Psoas muscle (tissue), 8 donors: ENCODE results near the gene NAV2. TPM values are rescaled to one million over a fixed set of nuclear protein-coding genes. Genes with fewer than 3 reads are reported as not detected.

ENCODE experiments used
- ATAC-seq, 4 donors: fragments of 200-7000 bp; cut with Tn5 transposase; one replicate each; pipeline ENCODE4 v1.9.1; 2020; ENCODE audit warnings: moderate library complexity in 3 of 4, mild to moderate bottlenecking in 2 of 4
- DNase-seq, 2 donors: peaks; one replicate each; pipeline ENCODE4 v3.0.0-alpha.2; 2020
- H3K27ac ChIP-seq: fragments of 200-600 bp; one replicate; pipeline ENCODE4 v1.8.0; 2022
- H3K27me3 ChIP-seq, 3 donors: fragments of 200-600 bp in 1 of 3; one replicate each; pipeline versions ENCODE4 v1.6.1 to v1.8.0; 2013 to 2022; ENCODE audit warnings: low read length in 2 of 3, mild to moderate bottlenecking in 2 of 3, moderate library complexity in 1 of 3; ENCODE audit not compliant: insufficient read depth in 3 of 3
- H3K36me3 ChIP-seq, 2 donors: fragments of 200-600 bp in 1 of 2; one replicate each; pipeline versions ENCODE4 v1.6.1 to v1.8.0; 2013 to 2022; ENCODE audit warnings: low read depth in 1 of 2, mild to moderate bottlenecking in 1 of 2, moderate library complexity in 1 of 2; ENCODE audit not compliant: insufficient read depth in 1 of 2
- H3K4me1 ChIP-seq: fragments of 200-600 bp; one replicate; pipeline ENCODE4 v1.8.0; 2022
- H3K4me3 ChIP-seq: fragments of 200-600 bp; one replicate; pipeline ENCODE4 v1.8.0; 2022; ENCODE audit warnings: mild to moderate bottlenecking
- H3K9me3 ChIP-seq: fragments of 200-600 bp; one replicate; pipeline ENCODE4 v1.8.0; 2022
- CTCF ChIP-seq: fragments of 200-600 bp; IDR thresholded peaks from one replicate; pipeline ENCODE4 v1.8.0; 2022; ENCODE audit warnings: antibody characterized with exemption
- WGBS, 3 donors: extraction: QIAGEN DNeasy Blood & Tissue Kit; methylation state at CpG; one replicate each; pipeline versions ENCODE4 v1.1.6 to v1.1.7; 2013; 5-methylcytosine and 5-hydroxymethylcytosine counted together
- intact Hi-C, 2 donors: fragments of 100-400 bp; cut with DNase I; formaldehyde crosslinking; loops; one replicate each; pipeline versions ENCODE4 v1.11.0 to v1.14.2; 2022
- polyA plus RNA-seq, 3 donors: library from polyadenylated mRNA; stranded (reverse); fragments of 200-250 nt; gene quantifications; one replicate each; pipeline ENCODE4 v1.2.3, GENCODE V29; 2013
- total RNA-seq, 4 donors: library from RNA; stranded (reverse); fragmentation: NEBNext Ultra II Directional in 2 of 4; extraction: Animal tissue kit (Norgen Biotek cat#: 25700) in 2 of 4; gene quantifications; one replicate each; pipeline versions ENCODE4 v1.2.1 to v1.2.4, GENCODE V29; 2021 to 2023
- donor health status: healthy with polysubstance abuse.
- donor health status: DM: no; HTN: no; CAD: no; lungs with moderate emphysema.
- donor health status: Bipolar disorder and iron deficiency.
- donor health status: healthy.
- donor health status: DM: yes; HTN: yes; CAD: no.
- donor health status: DM: no; HTN: no; CAD: no.
- donor health status: DM: no; HTN: no; CAD: no.
- donor health status: DM: yes; HTN: yes; CAD: no.

NAV2 gene
- total and polyA plus RNA-seq, 7 donors: 0.68 to 21.8 (median 2.9) TPM

GRCh38 chr11:19966441-19966840 lies 253.8 kb downstream of the NAV2 start:
- TF ChIP-seq CTCF: no peak
- 66 to 76% (median 69%) methylated on average over 4 of the region's 4 CpGs for WGBS, 3 donors
- Histone ChIP-seq H3K27ac (no peak overlapping the region), H3K4me1 (no peaks in the 10 kb centered on the region), H3K36me3 (no peaks in the 10 kb centered on the region), H3K9me3 (no peaks in the 10 kb centered on the region), H3K27me3 (no peaks in the 10 kb centered on the region), H3K4me3 (no peak overlapping the region)
- intact Hi-C loops: no loop called here
- no peak for DNase-seq
- peak in 1 of 4 donors; percentile 21 for ATAC-seq

- Histone ChIP-seq H3K27me3 (no peaks in the 10 kb centered on the region), H3K27ac (no peak overlapping the region), H3K9me3 (no peaks in the 10 kb centered on the region), H3K4me3 (no peak overlapping the region), H3K36me3 (no peaks in the 10 kb centered on the region), H3K4me1 (no peaks in the 10 kb centered on the region)
- 90 to 92% (median 92%) methylated on average over 4 of the region's 4 CpGs for WGBS, 3 donors
- no peak for TF ChIP-seq CTCF
- intact Hi-C loops: no loop called here
- DNase-seq: no peak
- no peak for ATAC-seq
Observed at GRCh38 chr11:19966927-19967326, 254.3 kb downstream of the NAV2 start.

- TF ChIP-seq CTCF: no peak
- no peak for ATAC-seq
- intact Hi-C loops: no loop called here
- H3K9me3 ChIP-seq: no peaks in the 10 kb centered on the region
- no peak for DNase-seq
- H3K4me1 ChIP-seq: no peaks in the 10 kb centered on the region
- H3K36me3 ChIP-seq: no peaks in the 10 kb centered on the region
- 64 to 83% (median 72%) methylated on average over 2 of the region's 2 CpGs for WGBS, 3 donors
- no peak overlapping the region for H3K27ac ChIP-seq
- no peak overlapping the region for H3K4me3 ChIP-seq
- no peaks in the 10 kb centered on the region for H3K27me3 ChIP-seq
Observed at GRCh38 chr11:19967787-19968186, 255.2 kb downstream of the NAV2 start.

GRCh38 chr11:19968860-19969259 lies 256.2 kb downstream of the NAV2 start:
- intact Hi-C loops: no loop called here
- WGBS, 3 donors: 81 to 91% (median 89%) methylated on average over 5 of the region's 5 CpGs
- Histone ChIP-seq H3K9me3 (no peaks in the 10 kb centered on the region), H3K27me3 (no peaks in the 10 kb centered on the region), H3K4me1 (no peaks in the 10 kb centered on the region), H3K36me3 (no peaks in the 10 kb centered on the region), H3K4me3 (no peak overlapping the region), H3K27ac (no peak overlapping the region)
- ATAC-seq: peak in 1 of 4 donors; percentile 13
- TF ChIP-seq CTCF: no peak
- DNase-seq: no peak

GRCh38 chr11:19970944-19971343 lies 258.3 kb downstream of the NAV2 start:
- Histone ChIP-seq H3K4me3 (no peak overlapping the region), H3K27me3 (no peaks in the 10 kb centered on the region), H3K27ac (no peak overlapping the region), H3K36me3 (no peaks in the 10 kb centered on the region), H3K4me1 (no peaks in the 10 kb centered on the region), H3K9me3 (no peaks in the 10 kb centered on the region)
- 86 to 98% (median 92%) methylated on average over 4 of the region's 4 CpGs for WGBS, 3 donors
- DNase-seq (no peak), ATAC-seq (no peak)
- TF ChIP-seq CTCF: no peak
- intact Hi-C loops: no loop called here
